ENCODE measurements around the gene CSNK1E.
A peak's percentile ranks its signal among the peaks of the same experiment; 100 is the strongest.
"Not testable (repeated sequence)": the region's sequence is repeated elsewhere in the genome, so short reads cannot be mapped to it uniquely, and the experiment has no call there.

Gene CSNK1E

DNA sequence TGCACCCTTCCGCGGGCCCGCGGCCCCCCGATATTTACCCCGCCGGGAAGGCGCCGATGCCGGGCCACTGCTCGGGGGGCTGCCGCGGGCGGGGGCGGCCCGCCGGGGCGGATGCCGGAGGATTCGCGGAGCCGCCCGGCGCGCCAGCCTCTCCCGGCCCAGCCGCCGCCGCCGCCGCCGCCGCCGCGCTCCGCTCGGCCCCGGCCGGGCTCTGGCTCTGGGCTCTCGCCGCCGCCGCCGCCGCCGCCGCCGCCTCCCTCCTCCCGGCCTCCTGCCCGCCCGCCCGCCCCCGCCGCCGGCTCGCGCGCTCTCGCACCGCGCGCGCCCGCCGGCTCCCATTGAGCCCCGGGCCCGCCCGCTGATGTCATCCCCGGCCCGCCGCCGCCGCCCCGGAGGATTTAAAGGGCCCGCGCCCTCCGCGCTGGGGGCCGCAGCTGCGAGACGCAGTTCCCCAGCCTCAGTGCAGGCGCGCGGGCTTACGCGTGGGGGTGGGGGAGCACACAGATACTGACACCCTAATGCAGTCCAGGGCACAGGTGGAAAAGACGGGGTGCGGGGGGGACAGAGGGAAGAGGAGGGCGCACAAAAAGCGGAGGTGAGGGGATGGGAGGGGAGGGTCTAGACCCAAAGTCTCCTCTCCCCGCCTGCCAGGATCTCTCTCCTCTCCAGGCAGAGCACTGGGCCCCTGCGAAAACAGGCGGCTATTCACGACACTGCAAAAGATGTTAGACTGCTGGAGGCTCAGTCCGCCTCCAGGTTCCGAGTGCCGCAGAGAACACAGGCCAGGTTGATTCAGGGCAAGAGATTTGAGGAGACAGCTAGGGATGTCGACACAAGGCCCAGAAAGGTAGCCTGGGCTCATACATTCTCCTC lies at the start of gene CSNK1E:
TSS of gene CSNK1E (minus strand) at position 312 of the 873 bp plus-strand sequence. CDS start 3,276 bp downstream, outside the sequence.
- DNase-seq (ENCODE audit: low read depth), result peak; percentile 68

DNA sequence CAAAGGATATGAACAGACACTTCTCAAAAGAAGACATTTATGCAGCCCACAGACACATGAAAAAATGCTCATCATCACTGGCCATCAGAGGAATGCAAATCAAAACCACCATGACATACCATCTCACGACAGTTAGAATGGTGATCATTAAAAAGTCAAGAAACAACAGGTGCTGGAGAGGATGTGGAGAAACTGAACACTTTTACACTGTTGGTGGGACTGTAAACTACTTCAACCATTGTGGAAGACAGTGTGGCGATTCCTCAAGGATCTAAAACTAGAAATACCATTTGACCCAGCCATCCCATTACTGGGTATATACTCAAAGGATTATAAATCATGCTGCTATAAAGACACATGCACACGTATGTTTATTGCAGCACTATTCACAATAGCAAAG lies 48.6 kb upstream of the CSNK1E start:
- DNase-seq (ENCODE audit: low read depth), result not testable (repeated sequence)

DNA sequence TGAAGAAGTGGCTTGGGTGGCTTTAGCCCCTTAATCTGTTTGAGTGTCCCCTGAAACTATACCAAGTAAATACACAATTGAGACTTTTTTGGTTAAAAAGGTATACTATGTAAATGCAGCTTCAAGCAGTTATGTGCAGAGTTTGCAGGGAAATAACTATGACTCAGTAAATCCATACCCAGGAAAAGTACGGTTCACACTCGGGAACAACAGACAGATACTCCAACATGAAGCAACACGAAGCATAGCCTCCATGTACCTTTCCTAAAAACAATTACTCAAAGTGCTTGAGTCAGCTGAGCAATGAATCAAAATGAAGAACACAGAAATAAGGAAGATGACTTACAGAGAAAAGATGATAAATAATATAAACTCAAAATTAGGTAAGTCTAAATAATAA lies 47.9 kb upstream of the CSNK1E start:
- not testable (repeated sequence) for DNase-seq (ENCODE audit: low read depth)

DNA sequence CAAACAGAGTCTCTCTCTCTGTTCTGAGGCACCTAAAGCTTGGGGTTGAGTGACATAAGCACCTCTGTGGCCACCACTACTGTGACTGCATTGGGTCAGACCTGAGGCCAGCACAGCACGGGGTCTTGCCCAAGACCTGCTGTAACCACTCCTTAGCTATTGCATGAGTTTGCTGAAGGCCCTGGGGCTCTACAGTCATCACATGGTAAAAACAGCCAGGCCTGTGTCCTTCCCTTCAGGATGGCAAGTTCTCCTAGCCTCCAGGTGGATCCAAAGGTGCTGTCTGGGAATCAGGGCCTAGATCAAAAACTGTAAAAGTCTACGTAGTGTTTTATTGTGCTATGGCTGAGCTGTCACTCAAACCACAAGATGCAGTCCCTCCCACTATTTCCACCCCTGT lies 43.3 kb upstream of the CSNK1E start:
- not testable (repeated sequence) for DNase-seq (ENCODE audit: low read depth)

DNA sequence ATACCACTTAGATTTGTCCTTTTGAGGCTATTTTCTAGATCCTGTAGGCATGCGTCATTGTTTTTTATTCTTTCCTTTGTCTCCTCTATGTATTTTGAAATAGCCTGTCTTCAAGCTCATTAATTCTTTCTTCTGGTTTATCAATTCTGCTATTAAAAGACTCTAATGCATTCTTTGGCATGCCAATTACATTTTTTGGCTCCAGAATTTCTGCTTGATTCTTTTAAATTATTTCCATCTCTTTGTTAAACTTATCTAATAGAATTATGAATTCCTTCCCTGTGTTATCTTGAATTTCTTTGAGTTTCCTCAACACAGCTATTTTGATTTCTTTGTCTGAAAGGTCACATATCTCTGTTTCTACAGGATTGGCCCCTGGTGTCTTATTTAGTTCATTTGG lies 42.6 kb upstream of the CSNK1E start:
- DNase-seq (ENCODE audit: low read depth), result not testable (repeated sequence)

DNA sequence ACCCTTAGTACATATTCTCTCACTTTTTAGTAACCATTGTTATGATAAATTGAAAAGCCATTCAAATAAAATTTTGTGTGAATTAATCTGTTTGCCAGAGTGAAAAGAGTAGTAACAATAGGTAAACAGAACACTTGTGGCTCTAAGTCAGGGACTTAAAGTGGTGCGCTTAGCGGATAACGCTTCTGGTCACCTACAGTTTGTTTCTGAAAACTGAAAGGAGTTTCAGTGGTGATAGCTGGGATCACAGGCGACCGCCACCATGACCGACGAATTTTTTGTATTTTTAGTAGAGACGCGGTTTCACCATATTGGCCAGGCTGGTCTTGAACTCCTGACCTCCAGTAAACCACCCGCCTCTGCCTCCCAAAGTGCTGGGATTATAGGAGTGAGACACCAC lies 40.7 kb upstream of the CSNK1E start:
- DNase-seq (ENCODE audit: low read depth), result not testable (repeated sequence)

DNA sequence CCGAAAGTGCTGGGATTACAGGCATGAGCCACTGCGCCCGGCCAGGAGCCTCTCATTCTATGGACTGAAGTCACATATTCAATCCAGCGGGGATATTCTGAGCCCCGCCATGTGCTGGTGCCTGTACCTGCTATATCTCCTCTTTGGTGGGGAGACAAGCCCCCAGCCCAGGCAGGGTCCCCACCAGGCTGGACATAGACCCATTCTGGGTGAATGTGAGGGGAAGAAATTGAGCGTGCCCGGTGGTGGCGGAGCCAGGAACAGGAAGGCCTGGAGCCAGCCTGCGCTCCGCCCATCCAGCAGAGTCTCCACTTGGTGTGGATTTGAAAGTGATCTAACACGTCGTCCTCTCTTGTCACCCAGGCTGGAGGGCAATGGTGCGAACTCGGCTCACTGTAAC lies 38.0 kb upstream of the CSNK1E start:
- DNase-seq (ENCODE audit: low read depth), result no peak

DNA sequence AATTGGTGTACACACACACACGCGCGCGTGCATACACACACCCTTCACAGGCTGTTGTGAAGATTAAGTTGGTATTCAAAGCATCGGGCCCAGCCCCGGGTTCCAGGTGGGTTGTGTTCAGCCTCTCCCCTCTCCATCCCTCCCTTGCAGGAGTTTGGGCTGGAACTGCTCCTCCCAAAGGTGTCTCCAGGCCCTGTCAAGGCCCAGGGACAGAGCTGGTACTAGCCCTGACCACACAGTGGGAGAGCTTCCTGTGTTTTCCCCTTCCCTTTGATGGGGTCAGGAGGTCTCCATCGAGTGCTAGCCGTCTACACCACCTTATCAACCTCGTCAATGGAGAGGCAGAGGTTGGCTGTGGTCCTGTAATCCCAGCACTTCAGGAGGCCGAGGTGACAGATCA lies 36.5 kb upstream of the CSNK1E start:
- DNase-seq (ENCODE audit: low read depth), result no peak

DNA sequence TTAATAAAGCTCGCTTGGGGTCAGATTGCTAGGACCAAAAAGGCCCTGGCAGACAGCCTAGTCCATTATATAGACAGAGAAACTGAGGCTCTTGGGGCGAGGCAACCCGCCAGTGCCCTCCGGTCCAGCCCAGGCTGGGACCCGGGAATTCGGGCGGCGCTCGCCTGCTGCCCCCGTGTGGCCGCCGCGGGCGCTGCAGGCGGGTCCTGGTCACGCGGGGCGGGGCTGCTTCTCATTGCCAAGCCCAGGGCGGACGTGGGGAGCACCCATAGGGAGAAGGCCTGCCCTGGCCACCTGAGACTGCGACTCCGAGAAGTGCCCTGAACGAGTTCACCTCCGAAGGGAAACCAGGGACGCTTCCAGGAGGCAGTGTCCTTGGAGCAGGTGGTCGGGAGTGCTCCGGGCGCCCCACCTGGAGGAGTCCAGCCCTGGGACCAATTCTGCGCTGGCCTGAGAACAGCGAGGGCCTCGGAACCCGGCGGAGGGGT lies 36.0 kb upstream of the CSNK1E start:
- DNase-seq (ENCODE audit: low read depth), result peak; percentile 59

DNA sequence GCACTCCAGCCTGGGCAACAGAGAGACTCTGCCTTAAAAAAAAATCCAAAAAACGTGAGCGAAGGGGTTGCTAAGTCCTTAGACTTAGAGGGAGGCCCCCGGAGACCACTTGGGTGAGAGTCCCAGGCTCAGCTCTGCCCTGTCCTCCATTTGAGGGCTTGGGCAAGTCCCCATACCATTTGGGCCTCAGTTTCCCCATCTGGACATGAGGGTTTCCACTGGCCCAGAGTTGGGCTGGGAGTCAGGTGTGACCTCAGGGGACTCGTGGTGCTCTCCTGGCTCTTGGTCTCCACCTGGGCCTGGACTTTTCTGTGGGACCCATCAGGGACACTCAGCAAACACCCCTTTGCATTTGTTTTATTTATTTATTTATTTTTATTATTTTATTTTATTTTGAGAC lies 35.2 kb upstream of the CSNK1E start:
- DNase-seq (ENCODE audit: low read depth), result no peak

DNA sequence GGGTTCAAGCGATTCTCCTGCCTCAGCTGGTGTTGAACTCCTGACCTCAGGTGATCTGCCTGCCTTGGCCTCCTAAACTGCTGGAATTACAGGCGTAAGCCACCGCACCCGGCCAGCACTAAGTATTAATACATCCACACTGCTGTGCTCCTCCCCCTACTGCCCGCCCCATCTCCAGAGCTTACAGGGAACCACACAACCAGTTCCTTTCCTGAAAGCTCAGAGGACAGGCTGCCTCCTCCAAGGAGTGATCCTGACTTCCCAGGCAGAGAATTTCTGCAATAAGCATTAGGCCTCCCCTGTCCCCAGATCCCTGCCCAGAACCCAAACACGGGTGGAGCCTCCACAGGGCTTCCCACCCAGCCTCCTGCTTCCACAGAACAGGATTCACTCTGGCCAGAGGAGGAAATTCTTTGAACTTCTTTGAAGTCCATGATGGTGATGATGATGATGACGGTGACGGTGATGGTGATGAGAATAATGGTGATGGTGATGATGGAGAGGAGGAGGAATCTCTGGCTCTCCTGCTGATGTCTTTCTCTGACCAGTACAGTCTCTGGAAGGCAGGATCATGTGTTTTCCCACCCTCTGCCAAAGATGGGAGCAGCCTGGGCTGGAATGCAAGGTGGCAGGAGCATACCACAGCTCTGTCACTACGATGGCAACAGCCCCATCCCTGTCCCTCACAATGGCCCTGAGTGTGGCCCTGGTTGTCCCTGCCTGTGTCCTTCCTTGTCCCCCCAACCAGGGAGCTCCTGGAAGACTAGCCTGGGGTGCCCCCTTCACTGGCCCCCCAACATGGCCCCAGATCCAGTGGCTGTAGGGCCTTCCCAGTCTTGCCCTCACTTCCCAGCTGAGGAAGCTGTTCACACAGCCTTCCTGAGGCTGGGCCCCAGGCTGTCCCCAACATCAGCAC lies 33.5 kb upstream of the CSNK1E start:
- DNase-seq (ENCODE audit: low read depth), result no peak

DNA sequence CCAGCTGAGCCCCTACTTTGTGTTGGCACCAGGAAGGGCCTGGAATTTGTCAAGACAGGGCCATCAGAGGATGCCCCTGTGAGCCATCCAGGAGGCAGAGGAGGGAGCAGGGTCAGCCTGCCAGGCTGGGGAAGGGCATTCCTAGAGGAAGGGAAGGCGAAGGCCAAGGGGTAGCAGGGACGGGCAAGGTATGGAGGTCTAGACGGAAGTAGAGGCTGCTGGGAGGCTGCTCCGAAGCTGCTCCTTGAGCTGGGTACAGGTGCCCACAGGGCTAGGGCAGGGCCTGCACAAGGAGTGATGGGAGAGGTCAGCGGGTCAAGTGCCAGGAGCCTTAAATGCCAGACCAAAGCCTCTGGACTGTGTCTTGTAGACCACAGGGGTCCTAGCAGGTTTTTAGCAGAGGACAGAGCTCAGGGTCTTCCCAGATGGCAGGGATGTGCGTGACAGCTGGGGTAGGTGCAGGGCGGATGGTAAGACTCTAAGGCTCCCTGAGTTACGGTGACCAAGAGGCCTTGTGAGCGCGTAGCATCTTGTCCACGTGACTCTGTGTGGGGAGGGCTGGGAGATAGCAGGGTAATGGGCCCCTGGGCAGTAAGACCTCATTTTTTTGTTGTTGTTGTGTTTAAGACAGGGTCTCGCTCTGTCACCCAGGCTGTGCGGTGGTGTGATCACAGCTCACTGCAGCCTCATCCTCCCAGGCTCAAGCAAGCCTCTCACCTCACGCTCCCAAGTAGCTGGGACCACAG lies 31.7 kb upstream of the CSNK1E start:
- no peak for DNase-seq (ENCODE audit: low read depth)

DNA sequence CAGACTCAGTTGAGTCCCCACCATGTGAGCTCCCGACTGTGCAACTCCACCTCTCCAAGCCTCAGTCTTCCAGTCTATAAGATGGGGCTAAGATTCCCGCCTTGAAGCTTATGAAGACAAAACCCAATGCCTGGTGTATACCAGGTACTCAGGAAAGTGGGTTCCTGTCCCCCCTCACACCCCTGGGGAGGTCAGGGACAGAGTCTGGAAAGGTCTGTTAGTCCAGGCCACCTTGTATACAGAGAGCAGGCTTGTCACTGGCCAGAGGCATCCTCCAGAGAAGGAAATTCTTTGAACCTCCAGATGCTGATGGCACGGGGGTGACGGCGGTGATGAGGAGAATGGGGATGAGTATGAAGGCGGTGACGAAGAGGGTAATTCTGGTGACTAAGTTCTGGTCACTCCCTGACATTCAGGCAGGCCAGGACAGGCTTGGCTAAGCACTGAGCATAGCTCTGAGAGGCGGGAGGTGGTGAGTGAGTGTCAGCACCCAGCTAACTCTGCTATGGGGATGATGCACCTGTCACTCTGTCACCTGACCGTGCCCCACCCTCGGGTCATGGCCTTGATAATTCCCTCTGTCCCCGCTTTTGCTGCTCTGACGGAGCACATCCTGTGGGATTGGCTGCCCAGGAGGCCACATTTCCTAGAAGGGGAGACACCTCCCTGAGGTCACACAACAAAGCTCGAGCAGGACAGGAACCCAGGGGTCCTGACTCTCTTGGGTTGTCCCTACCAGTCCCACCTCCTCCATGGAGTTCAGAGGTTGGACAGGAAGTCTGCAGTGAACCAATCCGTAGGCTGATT lies 30.9 kb upstream of the CSNK1E start:
- DNase-seq (ENCODE audit: low read depth), result no peak

DNA sequence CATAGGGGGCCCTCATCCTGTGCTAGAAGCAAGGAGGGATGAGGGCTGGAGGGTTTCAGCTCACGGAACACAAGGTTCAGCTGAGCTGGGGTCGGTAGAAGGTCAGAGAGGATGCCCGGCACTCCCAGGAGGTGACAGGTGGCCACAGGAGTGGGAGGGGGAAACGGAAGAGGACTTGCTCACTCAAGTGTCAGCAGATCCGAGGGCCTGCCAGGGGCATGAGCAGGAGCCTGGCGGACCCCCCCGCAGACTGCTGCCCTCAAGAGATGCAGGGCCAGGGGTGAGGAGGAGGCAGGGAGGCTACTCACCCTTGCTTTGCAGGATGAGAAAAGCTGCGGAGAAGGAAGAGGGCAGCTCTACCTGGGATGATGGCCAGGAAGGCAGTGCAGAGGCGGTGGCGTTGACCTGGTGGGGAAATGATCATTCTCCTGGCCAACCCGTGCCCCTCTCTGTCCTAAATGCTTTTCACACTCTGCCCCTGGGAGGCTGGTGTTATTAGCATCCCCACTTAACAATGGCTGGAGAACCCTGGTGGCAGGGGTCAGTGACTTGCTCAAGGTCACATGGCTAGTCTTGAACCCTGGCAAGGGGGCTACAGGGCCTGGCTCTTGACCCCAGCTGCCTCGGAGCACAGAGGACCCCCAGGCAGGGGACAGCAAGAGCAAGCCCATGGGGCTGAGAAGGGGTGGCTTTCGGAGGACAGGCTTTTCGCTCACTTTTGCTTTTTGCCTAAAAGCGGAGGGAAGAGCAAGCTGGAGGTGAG lies 30.1 kb upstream of the CSNK1E start:
- no peak for DNase-seq (ENCODE audit: low read depth)

DNA sequence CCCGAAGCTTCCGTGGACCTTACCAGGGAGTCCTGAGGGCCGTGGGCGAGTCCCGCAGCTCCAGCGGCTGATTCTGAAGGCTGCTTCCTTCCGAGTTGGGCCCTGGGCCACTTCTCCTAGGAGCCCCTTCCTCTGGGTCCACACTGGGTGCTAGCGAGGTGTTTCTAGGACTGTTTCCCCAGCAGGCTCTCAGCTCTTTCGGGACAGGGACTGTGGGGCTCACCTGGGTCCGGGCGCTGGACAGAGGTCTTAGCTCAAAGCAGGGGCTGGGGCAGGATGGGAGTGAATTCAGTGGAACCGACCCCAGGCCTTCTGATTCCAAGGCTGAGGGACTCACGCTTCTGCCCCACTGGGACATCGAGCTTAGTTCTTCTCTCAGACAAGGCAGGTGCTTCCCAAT lies 29.3 kb upstream of the CSNK1E start:
- no peak for DNase-seq (ENCODE audit: low read depth)

DNA sequence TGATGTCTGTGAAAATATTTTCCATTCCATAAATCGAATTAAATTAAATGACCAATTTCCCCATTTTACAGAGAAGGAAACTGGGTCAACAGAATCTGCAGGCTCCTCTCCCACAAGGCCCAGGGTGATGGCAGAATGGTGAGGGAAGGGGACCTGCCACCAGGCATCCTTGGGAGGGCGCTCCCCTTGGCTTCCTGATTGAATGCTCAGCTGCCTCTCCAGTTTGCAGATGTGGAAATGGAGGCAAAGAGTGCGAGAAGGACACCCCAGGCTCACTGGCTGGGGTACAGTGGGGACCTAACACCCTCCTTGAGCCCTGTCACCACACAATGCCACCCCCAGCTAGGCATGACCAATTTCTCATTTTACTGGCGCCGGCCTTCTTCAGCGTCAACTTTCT lies 28.5 kb upstream of the CSNK1E start:
- DNase-seq (ENCODE audit: low read depth), result no peak

DNA sequence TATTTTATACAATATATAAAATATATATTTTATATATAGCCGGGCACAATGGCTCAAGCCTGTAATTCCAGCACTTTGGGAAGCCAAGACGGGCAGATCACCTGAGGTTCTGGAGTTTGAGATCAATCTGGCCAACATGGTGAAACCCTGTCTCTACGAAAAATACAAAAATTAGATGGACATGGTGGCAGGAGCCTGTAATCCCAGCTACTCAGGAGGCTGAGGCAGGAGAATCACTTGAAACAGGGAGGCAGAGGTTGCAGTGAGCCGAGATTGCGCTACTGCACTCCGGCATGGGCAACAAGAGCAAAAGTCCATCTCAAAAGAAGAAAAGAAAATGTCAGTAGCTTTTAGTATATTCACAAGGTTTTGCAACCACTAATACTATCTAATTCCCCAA lies 22.7 kb upstream of the CSNK1E start:
- not testable (repeated sequence) for DNase-seq (ENCODE audit: low read depth)

DNA sequence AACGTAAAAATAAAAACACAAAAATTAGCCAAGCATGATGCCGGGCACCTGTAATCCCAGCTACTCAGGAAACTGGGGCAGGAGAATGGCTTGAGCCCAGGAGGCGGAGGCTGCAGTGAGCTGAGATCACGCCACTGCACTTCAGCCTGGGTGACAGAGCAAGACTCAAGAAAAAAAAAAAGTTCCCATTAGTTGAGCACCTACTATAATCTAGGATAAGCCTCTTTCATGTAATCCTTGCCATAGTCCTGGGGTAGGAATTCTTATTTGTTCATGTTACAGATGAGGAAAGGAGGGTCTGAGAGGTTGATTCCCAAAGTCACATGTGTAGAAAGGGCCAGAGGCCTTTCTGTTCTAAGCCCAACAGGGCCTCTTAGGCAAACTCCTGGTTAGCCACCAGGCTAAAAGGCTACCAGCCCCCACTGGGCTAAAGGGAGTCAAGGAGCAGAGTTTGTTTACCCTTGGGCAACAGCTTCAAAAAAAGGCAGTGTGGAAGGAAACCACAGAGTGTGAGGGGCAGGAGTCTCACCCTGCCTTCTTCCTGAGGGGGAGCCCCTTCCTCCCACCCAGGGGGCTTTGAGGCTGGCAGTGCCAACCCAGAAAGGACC lies 21.6 kb upstream of the CSNK1E start:
- DNase-seq (ENCODE audit: low read depth), result no peak

DNA sequence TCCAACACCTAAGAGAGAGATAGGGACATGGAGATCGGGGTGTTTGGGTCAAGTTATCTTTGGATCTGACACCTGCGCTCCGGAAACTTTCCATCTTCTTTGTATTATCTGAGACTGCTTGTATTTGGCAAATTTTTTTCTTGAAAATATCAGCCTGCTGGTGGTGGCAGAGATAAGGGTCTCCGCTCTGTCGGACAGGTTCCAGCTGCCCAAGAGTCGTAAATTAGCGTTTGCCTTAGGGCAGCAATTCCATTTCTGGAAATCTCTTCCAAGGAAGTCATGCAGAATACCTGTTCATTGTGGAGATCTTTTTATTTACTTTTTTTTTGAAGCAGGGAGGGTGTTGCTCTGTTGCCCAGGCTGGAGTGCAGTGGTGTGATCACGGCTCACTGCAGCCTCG lies 19.5 kb upstream of the CSNK1E start:
- no peak for DNase-seq (ENCODE audit: low read depth)

DNA sequence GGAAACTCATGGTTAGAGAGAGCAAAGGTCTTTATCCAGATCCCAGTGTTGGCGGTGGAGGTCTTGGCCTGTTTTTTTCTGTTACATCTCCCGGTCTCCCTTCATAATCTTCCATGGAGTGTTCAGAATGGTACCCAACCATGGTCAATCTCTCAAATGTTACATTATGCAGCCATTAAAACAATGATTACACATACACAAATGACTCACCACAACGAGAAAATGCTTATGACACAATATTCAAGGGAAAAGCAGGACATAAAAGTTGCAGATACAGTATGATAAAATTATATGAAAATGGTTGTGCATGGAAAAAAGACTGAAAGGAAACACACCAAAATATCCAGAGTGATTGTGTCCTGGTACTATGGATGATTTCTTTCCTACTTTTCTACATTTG lies 17.8 kb upstream of the CSNK1E start:
- DNase-seq (ENCODE audit: low read depth), result no peak
